ENCODE results near the gene TRMU.
A peak's percentile ranks its signal among the peaks of the same experiment; 100 is the strongest.

The TRMU gene

GRCh38 chr22:46355996-46356471 is 20.5 kb downstream of the TRMU start:
- DNase-seq (ENCODE audit: low read depth in 2 of 2) = no peak

GRCh38 chr22:46356496-46357480 is 21.3 kb downstream of the TRMU start:
- no peak for DNase-seq (ENCODE audit: low read depth in 2 of 2)

- no peak for DNase-seq (ENCODE audit: low read depth in 2 of 2)
Observed at GRCh38 chr22:46357711-46358520, 22.4 kb downstream of the TRMU start.

- DNase-seq (ENCODE audit: low read depth in 2 of 2) = no peak
Observed at GRCh38 chr22:46358766-46359165, 23.3 kb downstream of the TRMU start.

GRCh38 chr22:46359362-46359761 is 23.8 kb downstream of the TRMU start:
- no peak for DNase-seq (ENCODE audit: low read depth in 2 of 2)

- DNase-seq (ENCODE audit: low read depth in 2 of 2) = no peak
Observed at GRCh38 chr22:46360097-46360496, 24.6 kb downstream of the TRMU start.

- no peak for DNase-seq (ENCODE audit: low read depth in 2 of 2)
Observed at GRCh38 chr22:46360891-46361290, 25.4 kb downstream of the TRMU start.

- no peak for DNase-seq (ENCODE audit: low read depth in 2 of 2)
Observed at GRCh38 chr22:46361826-46362202, 26.3 kb downstream of the TRMU start.

GRCh38 chr22:46362203-46362933 is 26.9 kb downstream of the TRMU start:
- DNase-seq (ENCODE audit: low read depth in 2 of 2) = no peak

GRCh38 chr22:46362934-46363515 is 27.5 kb downstream of the TRMU start:
- no peak for DNase-seq (ENCODE audit: low read depth in 2 of 2)

- no peak for DNase-seq (ENCODE audit: low read depth in 2 of 2)
Observed at GRCh38 chr22:46363611-46364321, 28.3 kb downstream of the TRMU start.

- DNase-seq (ENCODE audit: low read depth in 2 of 2) = no peak
Observed at GRCh38 chr22:46364341-46365165, 29.0 kb downstream of the TRMU start.

GRCh38 chr22:46365166-46365624 is 29.7 kb downstream of the TRMU start:
- no peak for DNase-seq (ENCODE audit: low read depth in 2 of 2)

- DNase-seq (ENCODE audit: low read depth in 2 of 2) = no peak
Observed at GRCh38 chr22:46366327-46366731, 30.8 kb downstream of the TRMU start.

- no peak for DNase-seq (ENCODE audit: low read depth in 2 of 2)
Observed at GRCh38 chr22:46366801-46367706, 31.5 kb downstream of the TRMU start.

- DNase-seq (ENCODE audit: low read depth in 2 of 2) = peak; percentile 60 to 62
Observed at GRCh38 chr22:46367707-46368191, 32.2 kb downstream of the TRMU start.

GRCh38 chr22:46368422-46368821 is 32.9 kb downstream of the TRMU start:
- DNase-seq (ENCODE audit: low read depth in 2 of 2) = no peak

- no peak for DNase-seq (ENCODE audit: low read depth in 2 of 2)
Observed at GRCh38 chr22:46368871-46369715, 33.6 kb downstream of the TRMU start.

All from stimulated activated CD8-positive, alpha-beta memory T cell treated with anti-CD3 and anti-CD28 coated beads, Interleukin-2, amount 100 ng/mL, for 48 hours (primary cell).